Measurements from ENCODE around the gene SYNPO.

DNA sequence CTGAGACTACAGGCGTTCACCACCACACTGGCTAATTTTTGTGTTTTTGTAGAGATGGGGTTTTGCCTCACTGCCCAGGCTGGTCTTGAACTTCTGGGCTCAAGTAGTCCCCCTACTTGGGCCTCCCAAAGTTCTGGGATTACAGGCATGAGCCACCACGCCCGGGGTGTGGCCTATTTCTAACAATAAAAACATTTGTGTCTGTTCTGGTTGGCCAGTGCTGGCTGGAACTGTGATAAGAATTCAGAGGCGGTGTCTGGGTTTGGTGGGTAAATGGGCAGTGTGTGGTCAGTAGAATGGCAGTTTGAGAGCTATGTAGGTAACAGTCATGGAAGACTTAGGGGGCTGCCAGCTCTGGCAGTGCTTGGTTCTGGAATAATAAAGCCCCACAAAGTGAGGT lies 46.9 kb upstream of the SYNPO start:
- TF ChIP-seq RFX5 (IDR thresholded peaks at IDR 0.05) (no peak), CHD2 (IDR thresholded peaks at IDR 0.05; ENCODE audit: low read length, partially characterized antibody) (no peak), RAD21 (conservative IDR thresholded peaks at IDR 0.05 in 1 of 2, IDR thresholded peaks at IDR 0.05 in 1 of 2) (no peak), EP300 (IDR thresholded peaks at IDR 0.05) (no peak)
- TF ChIP-seq, protein P1, sequence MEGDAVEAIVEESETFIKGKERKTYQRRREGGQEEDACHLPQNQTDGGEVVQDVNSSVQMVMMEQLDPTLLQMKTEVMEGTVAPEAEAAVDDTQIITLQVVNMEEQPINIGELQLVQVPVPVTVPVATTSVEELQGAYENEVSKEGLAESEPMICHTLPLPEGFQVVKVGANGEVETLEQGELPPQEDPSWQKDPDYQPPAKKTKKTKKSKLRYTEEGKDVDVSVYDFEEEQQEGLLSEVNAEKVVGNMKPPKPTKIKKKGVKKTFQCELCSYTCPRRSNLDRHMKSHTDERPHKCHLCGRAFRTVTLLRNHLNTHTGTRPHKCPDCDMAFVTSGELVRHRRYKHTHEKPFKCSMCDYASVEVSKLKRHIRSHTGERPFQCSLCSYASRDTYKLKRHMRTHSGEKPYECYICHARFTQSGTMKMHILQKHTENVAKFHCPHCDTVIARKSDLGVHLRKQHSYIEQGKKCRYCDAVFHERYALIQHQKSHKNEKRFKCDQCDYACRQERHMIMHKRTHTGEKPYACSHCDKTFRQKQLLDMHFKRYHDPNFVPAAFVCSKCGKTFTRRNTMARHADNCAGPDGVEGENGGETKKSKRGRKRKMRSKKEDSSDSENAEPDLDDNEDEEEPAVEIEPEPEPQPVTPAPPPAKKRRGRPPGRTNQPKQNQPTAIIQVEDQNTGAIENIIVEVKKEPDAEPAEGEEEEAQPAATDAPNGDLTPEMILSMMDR (IDR thresholded peaks at IDR 0.05): no peak
